Stimulated activated CD8-positive, alpha-beta memory T cell treated with anti-CD3 and anti-CD28 coated beads, Interleukin-2, amount 100 ng/mL, for 1 hour (primary cell): ENCODE results near the gene MEGF9.

Experiments used
- DNase-seq, 2 donors: peaks; one replicate each; pipeline ENCODE4 v3.0.0-alpha.2; 2020; ENCODE audit warnings: low read depth in 2 of 2

Gene MEGF9

DNA sequence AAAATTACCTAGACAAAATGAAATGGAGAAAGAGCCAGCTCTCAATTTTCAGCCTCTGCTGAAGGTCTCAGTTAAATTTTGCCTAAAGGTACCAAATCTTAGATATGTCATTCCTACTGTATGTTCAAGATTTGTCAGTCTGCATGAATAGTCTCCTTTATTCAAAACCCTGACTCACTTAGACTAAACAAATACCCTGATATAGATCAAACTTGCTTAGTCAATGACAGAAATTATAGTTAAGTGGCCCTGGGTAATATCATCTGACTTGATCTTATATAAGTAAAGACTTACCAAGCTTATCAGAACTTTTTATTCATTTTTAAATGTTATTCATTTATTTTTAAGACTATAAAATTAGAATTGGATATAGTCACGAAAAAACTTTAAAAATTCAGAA lies 12.2 kb downstream of the MEGF9 start:
- no peak for DNase-seq

DNA sequence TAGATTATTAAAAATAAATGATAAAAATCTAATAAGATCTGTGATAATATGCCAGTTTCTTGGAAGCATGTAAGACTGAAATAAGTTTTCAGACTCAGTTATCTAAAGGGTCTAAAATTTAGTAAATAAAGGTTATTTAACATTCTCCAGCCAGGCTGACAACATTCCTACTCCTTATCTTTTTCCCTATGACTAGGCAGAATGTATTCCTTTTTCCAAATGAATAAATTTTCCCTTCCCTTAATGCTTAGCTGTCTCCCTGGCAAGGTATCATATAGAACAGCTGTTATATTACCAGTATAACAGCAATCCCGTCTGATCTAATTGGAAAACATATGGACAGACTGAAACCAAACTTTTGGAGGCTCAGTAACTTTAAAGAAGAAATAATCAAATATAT lies 13.0 kb downstream of the MEGF9 start:
- DNase-seq = no peak

DNA sequence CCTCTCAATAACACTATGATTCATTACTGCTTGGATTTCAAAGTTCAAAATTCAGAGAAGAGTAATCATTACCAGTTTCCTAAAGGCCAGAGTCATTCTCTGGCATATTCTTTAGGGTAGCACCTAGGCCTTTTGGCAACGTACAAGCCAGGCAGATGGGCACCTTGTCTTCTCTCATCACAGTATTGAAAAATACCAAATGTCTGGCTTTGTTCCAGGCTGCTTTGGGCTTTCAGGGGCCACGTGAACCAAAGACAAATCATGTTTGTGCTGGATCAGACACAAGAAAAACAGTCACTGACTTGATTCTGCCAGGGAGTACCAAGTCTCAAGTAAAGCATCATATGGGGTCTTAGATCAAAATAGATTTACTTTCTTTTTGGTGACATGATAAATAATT lies 15.5 kb downstream of the MEGF9 start:
- no peak for DNase-seq

DNA sequence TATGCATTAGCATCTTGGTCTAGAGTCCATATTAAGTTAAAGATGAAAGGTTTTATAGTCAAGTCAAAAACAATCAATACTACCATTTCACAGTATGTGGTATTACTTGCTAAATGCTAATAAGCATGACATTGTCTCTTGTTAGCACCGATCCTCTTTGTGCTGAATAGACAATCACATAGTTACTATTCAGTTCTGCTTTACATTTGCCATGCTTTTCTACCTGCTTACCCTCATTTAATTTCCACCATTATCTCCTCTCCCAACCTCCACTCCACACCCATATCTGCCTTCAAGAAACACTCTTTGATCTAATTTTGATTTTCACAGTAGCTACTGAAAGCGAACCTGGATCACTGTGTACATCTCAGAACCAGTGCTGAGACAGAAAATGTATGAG lies 16.8 kb downstream of the MEGF9 start:
- DNase-seq = no peak

DNA sequence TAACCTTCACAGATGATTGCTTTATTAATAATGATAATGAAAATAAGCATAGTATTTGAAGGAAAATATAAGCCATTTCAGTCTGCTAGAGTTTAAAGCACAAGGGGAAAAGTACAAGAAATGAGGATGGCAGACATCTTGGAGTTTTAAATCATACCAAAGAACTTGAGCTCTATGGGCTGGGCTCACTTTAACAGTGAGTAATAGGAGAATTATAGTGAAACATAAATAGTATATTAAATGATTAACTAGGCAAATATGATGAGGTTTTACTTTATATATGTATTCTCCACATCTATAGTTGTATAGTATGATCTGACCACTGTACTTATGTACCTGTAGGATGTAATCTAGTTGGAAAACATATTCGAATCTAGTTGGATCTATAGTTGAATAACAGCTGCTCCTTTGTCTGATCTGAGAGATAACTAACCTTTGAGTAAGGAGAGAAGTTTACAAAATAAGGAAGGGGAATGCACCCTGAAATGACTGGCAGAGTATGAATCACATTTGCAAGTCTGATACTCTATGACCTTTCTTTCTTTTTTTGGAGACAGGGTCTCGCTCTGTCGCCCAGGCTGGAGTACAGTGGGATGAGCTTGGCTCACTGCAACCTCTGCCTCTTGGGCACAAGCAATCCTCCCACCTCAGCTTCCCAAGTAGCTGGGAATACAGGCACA lies 17.6 kb downstream of the MEGF9 start:
- no peak for DNase-seq

DNA sequence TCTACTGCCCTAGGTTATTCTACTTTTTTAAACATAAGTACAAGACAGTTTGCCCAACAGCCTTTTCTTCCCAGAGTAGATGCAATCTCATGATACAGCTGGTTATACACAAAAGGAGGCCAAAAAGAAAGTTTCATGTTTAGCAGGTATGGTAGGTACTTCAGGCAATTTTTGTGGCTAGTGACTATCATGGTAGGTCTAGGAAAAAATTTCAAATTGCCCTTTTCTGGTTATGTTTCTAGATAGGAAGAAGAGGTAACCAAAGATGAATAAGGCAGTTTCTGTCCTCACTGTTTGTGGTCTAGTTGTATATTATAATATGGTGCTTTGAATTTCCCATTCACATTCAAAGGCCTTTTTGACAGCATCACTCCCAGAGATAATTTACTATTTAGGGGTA lies 19.7 kb downstream of the MEGF9 start:
- no peak for DNase-seq

DNA sequence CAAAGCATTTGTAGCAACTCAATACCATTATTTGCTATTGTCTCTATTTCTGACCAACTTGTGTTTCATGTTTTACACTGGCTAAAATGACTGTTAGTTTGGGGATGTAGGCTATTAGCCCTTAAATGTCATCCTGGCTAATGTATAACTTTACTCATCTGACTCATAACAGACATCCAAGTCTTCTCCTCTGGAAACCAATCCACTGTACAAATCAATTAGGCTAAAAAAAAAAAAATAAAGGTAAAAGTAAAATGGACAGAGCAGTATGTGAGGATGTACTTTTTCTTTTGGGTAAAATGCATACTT lies 20.6 kb downstream of the MEGF9 start:
- DNase-seq = no peak

DNA sequence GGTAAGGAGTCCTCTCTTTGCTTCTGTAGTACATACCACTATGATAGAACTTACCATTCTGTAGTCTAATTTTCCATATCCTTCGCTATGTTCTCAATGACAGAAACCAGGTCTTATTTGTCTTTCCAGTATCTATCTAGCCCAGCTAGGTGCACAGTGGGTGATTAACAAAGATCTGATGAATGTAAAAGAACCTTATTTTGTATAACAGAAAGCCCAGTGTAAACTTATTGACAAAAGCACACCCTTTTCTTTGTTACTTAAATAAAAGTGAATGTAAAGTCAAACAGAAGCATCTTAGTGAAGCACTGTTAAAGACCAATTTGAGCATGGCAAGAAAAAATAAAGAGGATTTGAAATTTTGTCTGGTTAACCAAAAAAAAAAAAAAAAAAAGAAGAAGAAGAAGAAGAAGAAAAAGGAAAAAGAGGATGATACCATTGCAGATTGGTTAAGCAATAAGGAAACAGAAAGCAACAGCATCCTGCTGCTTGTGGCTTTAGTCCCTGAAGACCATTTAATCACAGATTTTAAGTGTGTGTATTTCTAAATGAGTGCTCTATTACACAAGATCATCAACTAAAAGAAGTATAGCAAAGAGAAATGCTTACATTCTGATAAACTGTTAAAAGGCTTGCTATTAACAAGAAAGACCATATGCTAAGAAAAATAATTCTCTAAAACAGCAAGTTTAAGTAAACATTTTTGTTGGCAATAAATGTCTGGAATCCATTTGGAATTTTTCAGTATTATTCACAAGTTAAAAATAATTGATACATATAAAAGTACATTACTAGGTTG lies 21.2 kb downstream of the MEGF9 start:
- no peak for DNase-seq

DNA sequence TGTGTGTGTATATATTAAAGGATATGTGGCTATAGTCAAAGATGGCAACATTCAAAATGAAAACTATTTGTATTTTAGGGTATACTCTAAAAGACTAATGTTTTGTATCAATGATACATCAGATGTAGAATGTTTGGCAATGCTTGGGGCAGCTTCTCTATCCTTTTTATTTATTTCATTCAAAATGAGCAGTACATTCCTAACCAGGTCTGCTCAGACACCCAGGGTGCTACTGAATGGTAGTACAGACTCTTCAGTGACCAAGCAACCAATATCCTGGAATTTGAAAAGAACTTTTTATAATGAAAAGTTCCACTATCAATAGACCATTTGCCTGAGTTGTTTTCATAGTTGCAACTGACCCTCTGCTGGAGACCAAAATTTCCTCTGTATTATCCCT lies 23.9 kb downstream of the MEGF9 start:
- no peak for DNase-seq

DNA sequence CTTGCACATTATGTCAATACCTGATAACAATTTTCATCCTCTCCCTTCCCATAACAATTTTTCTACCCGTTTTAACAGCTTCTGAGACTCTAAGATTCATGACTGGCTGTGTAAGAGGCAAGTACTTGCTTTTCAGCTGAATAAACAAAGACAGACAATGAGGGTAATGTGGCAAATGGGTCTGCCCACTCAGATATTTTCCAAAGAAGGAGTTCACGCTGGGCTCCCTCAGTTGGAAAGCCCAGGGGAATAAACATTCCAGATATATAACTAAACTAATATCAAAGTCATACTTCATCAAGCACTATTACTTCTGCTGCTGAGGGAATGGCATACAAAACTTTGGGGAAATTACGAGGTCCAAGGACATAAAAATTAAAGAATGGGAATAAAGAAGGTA lies 24.4 kb downstream of the MEGF9 start:
- no peak for DNase-seq

DNA sequence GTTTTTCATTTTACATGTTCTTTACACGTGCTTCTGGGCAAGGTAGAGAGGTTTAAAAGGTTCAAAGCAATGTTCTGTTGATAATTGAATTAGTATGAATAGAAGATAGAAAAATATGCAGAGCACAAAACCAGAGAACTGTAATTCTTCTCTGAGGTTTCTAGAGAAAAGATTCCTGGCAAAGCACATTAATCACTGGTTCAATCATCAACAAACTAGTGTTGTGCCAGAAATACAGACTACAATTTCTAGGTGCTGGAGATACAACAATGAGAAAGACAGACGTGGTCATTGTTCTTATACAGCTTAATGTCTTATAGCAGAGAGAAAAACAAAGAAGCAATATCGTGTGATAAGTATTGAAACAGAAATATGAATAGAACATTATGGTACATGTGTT lies 25.5 kb downstream of the MEGF9 start:
- no peak for DNase-seq

DNA sequence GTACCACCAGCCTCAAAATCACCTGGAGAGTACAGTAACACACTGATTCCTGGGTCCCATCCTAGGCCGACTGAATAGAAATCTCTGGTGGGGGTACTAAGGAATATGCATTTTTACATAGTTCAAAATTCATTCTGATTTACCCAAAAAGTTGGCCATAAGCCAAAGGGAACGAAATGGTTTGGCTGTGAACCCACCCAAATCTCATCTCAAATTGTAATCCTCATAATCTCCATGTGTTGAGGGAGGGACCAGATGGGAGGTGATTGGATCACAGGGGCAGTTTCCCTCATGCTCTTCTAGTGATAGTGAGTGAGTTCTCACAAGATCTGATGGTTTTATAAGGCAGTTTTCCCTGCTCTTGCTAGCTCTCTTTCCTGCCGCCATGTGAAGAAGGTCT lies 31.1 kb downstream of the MEGF9 start:
- DNase-seq = no peak

DNA sequence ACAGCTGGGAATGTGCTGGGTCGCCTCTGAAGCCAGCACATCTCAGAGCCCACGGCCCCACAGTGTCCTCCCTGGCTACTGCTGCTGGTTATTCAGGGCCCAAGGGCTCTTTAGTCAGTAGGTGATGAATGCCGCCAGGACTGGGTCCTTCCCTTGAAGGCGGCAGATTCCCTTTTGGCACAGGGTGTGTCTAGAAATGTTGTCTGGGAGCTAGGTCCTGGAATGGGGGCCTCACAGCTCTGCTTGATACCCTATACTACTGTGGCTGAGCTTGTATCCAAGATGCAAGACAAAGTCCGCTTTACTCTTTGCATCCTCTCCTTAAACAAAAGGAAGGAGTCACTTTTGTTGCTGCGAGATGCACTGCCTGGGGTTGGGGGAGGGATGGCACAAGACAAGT lies 33.1 kb downstream of the MEGF9 start:
- no peak for DNase-seq

DNA sequence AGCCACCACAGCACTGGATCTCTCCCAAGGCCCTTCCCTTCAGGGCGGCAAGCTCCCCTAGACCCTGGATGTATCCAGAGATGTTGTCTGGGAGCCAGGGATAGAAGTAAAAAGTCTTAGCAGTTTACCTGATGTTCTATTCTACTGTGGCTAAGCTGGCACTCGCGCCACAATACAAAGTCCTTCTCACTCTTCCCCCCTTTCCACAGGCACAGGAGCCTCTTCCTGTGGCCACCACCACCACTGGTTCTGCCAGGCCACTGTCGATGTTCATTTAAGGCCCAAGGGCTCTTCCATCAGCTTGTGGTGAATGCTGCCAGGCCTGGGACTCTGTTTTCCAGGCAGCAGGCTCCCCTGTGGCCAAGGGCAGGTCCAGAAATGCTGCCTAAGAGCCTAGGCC lies 33.7 kb downstream of the MEGF9 start:
- DNase-seq = no peak

DNA sequence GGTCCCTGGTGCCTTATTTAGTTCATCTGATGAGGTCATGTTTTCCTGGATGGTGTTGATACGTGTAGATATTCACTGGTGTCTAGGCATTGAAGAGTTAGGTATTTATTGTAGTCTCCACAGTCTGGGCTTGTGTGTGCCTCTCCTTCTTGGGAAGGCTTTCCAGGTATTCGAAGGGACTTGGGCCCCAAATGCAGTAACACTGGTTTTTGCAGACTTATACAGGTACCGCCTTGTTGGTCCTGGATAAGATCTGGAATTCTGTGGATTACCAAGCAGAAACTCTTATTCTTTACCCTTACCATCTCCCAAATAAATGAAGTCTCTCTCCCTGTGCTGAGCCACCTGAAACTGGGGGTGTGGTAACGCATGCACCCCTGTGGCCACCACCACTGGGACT lies 34.1 kb downstream of the MEGF9 start:
- DNase-seq = no peak

DNA sequence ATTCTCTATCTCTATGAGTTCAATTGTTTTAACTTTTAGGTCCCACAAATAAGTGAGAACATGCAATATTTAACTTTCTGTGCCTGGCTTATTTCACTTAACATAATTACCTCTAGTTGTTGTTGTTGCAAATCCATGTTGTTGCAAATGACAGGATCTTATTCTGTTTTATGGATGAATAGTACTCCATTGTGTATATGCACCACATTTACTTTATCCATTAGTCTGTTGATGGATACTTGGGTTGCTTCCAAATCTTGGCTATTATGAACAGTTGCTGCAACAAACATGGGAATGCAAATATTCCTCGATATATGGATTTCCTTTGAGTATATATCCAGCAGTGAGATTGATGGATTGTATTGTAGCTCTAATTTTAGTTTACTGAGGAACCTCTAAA lies 36.3 kb downstream of the MEGF9 start:
- no peak for DNase-seq

DNA sequence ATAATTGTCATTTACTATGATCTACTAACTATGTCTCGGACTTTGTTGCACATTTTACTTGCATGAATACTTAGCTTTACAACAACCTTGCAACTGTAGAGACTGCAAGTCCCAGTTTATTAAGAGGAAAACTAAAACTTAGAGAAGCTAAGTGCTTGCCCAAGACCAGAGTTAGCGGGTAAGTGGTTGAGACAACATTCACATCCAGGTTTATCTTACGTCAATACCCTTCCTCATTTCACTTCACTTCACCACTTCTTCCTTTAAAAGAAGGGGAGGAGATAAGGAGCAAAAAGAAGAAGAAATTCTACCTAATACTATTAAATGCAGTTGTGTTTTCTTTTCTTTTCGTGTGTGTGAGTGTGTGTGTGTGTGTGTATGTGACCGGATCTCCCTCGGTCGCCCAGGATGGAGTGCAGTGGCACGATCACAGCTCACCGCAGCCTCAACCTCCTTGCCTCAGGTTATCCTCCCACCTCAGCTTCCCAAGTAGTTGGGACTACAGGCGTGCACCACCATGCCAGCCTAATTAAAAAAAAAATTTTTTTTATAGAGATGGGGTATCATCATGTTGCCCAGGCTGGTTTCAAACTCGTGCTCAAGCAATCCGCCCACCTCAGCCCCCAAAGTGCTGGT lies 37.4 kb downstream of the MEGF9 start:
- DNase-seq = no peak

DNA sequence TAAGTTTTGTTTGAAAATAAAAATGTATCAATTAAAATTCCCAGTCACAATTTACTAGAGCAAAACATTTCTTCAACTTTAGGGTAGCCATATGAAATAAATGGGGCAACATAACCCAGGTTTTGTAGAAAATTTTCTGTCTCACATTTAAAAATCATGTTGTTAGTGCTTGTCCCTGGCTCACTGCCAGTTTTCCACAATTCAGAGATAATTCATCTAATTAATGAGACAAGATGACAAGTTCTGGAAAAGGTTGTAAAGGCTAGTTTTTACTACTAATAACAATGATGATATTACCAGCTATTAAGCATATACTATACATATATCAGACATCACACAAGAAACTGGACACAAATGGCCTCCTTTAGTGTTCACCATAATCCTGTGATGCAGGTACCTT lies 45.9 kb downstream of the MEGF9 start:
- DNase-seq = no peak

DNA sequence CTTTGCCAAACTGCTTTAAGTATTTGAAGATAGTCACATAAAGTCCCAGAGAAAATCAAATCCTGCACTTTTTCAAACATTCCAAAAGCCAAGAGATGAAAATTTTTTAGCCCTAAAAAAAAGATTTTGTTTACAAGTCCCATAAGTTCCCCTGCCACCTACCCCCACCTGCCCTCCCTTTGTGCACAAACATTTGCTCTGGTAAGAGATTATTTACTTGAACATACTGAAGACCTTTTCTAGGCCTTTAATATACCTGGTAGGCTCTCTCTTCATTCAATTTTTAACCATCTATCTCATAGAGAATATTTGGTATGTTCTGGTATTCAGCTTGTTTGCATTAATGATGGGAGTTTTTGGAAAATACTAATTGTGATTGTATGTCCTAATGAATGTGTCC lies 50.3 kb downstream of the MEGF9 start:
- no peak for DNase-seq

DNA sequence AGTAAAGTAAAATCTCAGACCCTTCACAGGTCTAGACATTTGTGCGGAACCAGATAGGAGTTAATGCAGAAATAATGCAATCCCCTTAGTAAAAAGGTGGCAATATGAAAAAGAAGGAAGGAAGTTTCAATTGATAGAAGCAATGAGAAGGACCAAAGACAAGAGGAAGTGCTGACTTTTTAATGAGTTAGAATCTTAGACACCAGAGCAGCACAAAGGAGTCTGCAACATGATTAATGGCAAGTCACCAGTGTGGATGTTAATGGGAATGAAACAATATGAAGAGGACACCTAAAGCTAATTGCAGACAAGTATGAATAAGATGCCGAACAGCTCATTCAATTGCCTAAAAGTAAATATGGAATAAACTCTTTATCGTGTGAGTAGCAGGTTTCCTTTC lies 50.9 kb downstream of the MEGF9 start:
- DNase-seq = no peak

DNA sequence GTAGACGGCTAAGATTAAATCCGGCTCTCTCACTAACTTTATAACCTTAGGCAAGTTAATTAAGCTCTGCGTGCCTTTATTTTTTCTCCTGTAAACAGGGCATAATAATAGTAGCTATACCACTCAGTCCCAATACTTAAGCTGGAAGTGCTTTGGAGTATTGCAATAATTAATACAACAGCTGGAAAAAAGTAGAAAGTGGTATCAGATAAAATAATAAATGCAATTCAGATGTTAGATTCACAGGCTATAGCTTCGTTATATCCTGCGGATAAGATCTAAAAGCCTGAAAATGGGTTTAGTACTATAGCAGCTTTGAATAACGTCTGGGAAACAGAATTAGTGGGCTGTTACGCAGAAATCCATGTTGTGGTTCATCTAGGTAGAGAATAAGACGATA lies 51.8 kb downstream of the MEGF9 start:
- no peak for DNase-seq

DNA sequence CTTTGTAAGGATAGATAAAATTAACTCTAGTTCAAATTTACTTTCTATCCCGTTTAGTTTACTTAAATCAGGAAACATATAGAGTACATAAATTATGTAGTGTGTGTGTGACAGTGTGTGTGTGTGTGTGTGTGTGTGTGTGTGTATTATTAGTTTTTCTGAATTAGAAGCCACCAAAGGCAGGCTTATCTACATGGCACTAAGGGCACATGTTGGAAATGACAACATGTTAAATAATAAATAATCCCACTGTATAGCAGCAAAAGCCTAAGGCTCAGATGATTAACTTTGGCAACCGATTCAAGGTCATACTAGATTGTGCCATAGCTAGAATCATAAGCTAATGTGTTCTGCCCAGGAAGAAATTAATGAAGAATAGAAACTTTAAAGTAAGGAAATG lies 54.6 kb downstream of the MEGF9 start:
- DNase-seq = no peak

DNA sequence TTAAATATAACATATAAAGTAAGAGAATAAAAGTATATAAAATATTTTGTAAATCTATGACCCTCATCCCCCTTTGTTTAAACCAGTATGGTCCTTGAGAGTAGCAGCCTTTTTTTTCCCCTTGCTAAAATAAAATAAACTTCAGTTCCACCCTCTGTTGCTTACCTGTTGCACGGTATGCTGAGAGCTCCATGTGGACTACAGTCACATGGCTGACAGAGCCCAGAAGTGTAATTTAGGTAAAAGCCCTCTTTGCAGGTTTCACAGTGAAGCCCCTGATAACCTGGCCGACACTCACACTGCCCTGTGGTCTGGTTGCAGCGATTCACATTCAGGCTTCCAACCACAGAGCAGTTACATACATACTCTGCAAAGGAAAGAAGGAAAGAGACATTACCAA lies 55.1 kb downstream of the MEGF9 start:
- DNase-seq = no peak
